ENCODE results near the gene TTLL5. TPM values are rescaled to one million over a fixed set of nuclear protein-coding genes. Genes with fewer than 3 reads are reported as not detected.

The TTLL5 gene
- total and polyA plus RNA-seq, 2 of the 4 experiments (the other 2 are of a cell fraction): 11.9 to 16.7 TPM

GRCh38 chr14:75699331-75699730, 38.3 kb downstream of the TTLL5 start:
- Histone ChIP-seq H3K56ac (ENCODE audit: extremely low read depth, insufficient read depth, low read length) (no peak overlapping the region), H2BK20ac (ENCODE audit: low read depth, low read length) (no peak overlapping the region), H3K23ac (ENCODE audit: low read depth, low read length) (no peak overlapping the region), H2BK15ac (ENCODE audit: low read depth, low read length) (no peak overlapping the region), H4K91ac (ENCODE audit: insufficient read depth, low read depth, low read length) (no peak overlapping the region), H2AK5ac (ENCODE audit: low read depth, low read length) (no peak overlapping the region), H3K27me3 (ENCODE audit: control insufficient read depth, insufficient read depth, low read length) (no peaks in the 10 kb centered on the region), H3K14ac (replicated peaks; ENCODE audit: low read depth, low read length) (no peak overlapping the region), H3K9ac (ENCODE audit: low read depth, low read length) (no peak overlapping the region), H3K4ac (ENCODE audit: low read depth, low read length) (no peak overlapping the region), H2AK9ac (replicated peaks; ENCODE audit: low read depth, low read length, poor library complexity) (no peak overlapping the region), H4K20me1 (ENCODE audit: insufficient read depth, low read length) (no peaks in the 10 kb centered on the region), H3K36me3 (ENCODE audit: control insufficient read depth, insufficient read depth, low read length) (peaks cover 10% of the 10 kb centered on the region), H3K79me1 (ENCODE audit: low read depth in 1 of 2, low read length in 2 of 2) (no peaks in the 10 kb centered on the region), H4K8ac (ENCODE audit: low read depth in 2 of 2, low read length in 2 of 2) (no peak overlapping the region), H3K18ac (ENCODE audit: low read depth, low read length) (no peak overlapping the region), H3K9me3 (ENCODE audit: control insufficient read depth, insufficient read depth, low read length) (no peaks in the 10 kb centered on the region), H3K4me1 (ENCODE audit: control insufficient read depth, insufficient read depth, low read length) (peaks cover 2% of the 10 kb centered on the region; the same call in 1 of the 2 replicates), H3K9me1 (ENCODE audit: insufficient read depth, low read length) (no peaks in the 10 kb centered on the region), H4K5ac (ENCODE audit: low read depth, low read length) (no peak overlapping the region), H3K4me2 (ENCODE audit: low read depth, low read length) (no peak overlapping the region), H2AFZ (replicated peaks; ENCODE audit: low read length, poor library complexity) (no peak overlapping the region), H3K4me3 (ENCODE audit: insufficient read depth, low read depth, low read length) (no peak overlapping the region), H3K27ac (ENCODE audit: insufficient read depth, low read length) (no peak overlapping the region), H2BK120ac (ENCODE audit: low read depth, low read length) (no peak overlapping the region), H2BK5ac (ENCODE audit: low read depth, low read length, poor library complexity, severe bottlenecking) (no peak overlapping the region)
- no peak for DNase-seq
- in situ Hi-C loops (cut with MboI; ENCODE audit: low sequenced_read_pairs): no loop called here
- ChIA-PET CTCF (no interaction called here), POLR2A (ENCODE audit: unreplicated experiment) (no interaction called here)
- dilution Hi-C loops (cut with HindIII; ENCODE audit: low sequenced_read_pairs, unreplicated experiment): no loop called here
- intact Hi-C loops (cut with micrococcal nuclease): no loop called here
- no peak for ATAC-seq (ENCODE audit: low read depth)
- 100% methylated on average over 1 of the region's 3 CpGs; no CpG with 5 or more reads in 1 of the 2 experiments for WGBS, 2 experiments (ENCODE audit: extremely low coverage in 2 of 2, insufficient read length in 1 of 2)
- TF ChIP-seq RFX5 (IDR thresholded peaks at IDR 0.05; ENCODE audit: low read depth, low read length) (no peak), MAFK (IDR thresholded peaks at IDR 0.05; ENCODE audit: low read depth, low read length) (peak; percentile 51)
- BruUV-seq (replicated peaks): no TSS peak
